Femur (tissue), 1 donor: ENCODE results near the gene NFE2L2.
"Not testable (repeated sequence)": the region's sequence is repeated elsewhere in the genome, so short reads cannot be mapped to it uniquely, and the experiment has no call there.

Experiments used
- DNase-seq: peaks from one replicate; pipeline ENCODE4 v3.0.0-alpha.2; 2017

Gene NFE2L2

GRCh38 chr2:177255227-177255601, 9.3 kb downstream of the NFE2L2 start:
- no peak for DNase-seq

- no peak for DNase-seq
Measured at GRCh38 chr2:177254433-177255226, 9.9 kb downstream of the NFE2L2 start.

GRCh38 chr2:177253704-177254103, 10.8 kb downstream of the NFE2L2 start:
- DNase-seq, result no peak

GRCh38 chr2:177252808-177253531, 11.6 kb downstream of the NFE2L2 start:
- no peak for DNase-seq

GRCh38 chr2:177251165-177251542, 13.4 kb downstream of the NFE2L2 start:
- no peak for DNase-seq

GRCh38 chr2:177250461-177250860, 14.1 kb downstream of the NFE2L2 start:
- no peak for DNase-seq

GRCh38 chr2:177249038-177249437, 15.5 kb downstream of the NFE2L2 start:
- no peak for DNase-seq

DNA sequence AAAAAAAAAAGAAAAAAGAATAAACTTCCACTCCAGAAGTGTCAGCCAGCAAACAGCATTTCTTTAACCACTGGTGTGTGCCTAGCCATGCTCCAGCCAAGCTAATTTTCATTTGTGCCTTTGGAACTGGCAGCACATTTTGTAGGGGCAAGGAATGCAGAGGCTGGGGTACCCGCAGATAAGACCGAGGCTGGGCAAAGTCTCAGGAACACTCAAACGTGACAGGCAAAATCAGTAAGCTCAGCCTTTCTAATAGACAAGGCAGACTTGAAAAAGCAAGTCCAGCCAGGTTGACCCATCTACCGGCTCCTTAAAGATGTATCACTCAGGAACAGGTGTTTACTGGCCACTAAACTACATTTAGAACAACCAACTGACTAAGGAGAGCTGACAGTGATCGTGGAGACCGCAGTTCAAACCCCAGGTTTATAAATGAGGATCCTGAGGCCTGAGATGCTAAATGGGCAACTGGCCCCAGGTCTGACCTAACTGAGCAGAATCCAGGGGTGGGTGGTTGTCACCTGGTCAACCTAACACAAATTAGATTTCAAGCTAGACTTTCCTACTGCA, 16.7 kb downstream of the NFE2L2 start:
- no peak for DNase-seq

- not testable (repeated sequence) for DNase-seq
Measured at GRCh38 chr2:177246523-177247030, 17.9 kb downstream of the NFE2L2 start.

GRCh38 chr2:177246000-177246399, 18.5 kb downstream of the NFE2L2 start:
- DNase-seq, result no peak

DNA sequence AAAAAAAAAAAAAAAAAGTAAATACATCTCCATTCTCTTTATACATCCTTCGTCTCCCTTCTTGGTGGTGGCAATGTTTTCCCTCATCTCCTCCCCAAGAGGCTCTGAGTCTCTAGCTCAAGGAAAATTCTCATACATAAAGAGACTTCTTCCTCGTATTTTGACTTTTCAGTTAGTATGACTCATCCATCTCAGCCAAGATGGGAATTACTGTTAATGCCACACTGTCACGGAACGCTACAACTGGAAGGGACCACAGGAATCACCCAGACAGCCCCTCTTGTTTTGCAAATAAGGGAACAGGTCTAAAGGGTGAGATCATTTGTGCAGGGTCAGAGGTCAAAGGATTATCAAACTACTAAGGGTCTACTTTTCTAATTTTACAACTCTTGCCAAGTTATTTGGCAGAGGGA, 19.5 kb downstream of the NFE2L2 start:
- DNase-seq, result no peak

- DNase-seq, result no peak
Measured at GRCh38 chr2:177244244-177244771, 20.2 kb downstream of the NFE2L2 start.

GRCh38 chr2:177243476-177243875, 21.1 kb downstream of the NFE2L2 start:
- no peak for DNase-seq

DNA sequence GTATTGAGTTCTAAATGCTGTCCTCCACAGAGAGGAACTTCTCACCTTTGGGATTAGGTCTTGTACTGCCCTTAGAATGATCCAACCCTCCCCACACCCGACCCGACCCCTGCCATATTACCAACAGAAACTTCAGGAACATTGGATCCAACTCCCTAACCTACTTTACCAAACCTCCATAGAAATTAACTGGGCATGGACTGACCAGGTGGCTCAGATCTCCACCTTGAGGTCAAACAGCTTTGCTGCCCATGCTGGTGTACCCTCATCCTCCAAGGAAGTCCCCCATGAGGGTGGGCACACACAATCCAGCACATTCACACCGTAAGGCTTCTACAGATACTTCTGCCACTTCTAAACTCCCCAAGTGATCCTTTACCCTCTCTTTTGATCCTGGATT, 21.5 kb downstream of the NFE2L2 start:
- no peak for DNase-seq

DNA sequence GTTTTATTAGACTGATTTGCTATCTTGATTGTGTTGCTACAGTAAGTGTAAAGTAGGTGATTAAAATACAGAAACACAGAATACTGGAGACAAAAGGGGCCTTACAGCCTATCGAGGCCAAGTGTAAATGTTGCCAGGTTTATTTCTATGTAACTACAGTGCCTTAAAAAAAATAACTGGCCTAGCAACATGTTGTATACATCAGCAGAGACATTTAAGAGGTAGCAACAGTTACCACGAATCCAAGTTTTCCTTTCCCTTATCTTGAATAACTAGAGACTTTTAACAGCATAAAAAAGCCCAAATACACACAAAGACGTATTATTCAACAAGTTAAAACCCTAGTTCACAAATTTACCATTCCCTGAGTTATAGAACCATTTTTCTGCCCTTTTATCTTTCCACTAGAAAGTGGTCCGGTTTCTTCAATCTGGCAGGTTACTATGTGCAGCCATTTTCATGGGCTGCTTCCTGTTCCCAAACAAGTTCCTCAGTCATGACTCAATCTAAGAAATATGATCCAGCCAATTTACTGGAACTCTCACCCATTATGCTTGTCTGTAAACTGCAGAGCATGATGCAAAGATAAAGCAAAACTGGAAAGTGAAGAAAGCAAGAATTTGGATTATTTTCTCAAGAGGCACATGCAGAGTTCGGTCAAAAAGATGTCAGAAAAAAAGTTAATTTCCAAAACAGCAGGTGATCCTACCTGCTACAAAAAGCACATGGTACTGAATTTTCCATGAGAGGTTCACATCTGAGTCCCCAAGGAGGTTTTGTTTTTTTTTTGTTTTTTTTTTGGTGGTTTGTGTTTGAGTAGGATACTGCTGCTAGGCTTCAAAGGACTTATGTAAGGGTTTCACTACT, 22.2 kb downstream of the NFE2L2 start:
- DNase-seq, result no peak

DNA sequence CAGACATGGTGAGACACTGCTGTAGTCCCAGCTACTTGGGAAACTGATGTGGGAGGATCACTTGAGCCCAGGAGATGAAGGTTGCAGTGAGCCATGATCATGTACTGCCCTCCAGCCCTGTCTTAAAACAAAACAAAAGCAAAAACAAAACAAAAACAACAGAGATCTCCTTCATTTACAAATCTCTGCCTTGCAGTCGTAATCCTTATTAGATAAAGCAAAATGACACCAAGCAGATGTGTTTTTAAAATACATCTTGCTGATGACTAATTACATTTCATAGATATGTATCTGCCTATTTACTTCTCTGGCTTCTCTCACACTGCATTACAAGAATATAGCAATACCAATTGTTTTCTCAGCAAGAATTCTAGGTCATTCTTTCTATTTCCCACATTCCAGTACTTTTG, 22.8 kb downstream of the NFE2L2 start:
- DNase-seq, result no peak

DNA sequence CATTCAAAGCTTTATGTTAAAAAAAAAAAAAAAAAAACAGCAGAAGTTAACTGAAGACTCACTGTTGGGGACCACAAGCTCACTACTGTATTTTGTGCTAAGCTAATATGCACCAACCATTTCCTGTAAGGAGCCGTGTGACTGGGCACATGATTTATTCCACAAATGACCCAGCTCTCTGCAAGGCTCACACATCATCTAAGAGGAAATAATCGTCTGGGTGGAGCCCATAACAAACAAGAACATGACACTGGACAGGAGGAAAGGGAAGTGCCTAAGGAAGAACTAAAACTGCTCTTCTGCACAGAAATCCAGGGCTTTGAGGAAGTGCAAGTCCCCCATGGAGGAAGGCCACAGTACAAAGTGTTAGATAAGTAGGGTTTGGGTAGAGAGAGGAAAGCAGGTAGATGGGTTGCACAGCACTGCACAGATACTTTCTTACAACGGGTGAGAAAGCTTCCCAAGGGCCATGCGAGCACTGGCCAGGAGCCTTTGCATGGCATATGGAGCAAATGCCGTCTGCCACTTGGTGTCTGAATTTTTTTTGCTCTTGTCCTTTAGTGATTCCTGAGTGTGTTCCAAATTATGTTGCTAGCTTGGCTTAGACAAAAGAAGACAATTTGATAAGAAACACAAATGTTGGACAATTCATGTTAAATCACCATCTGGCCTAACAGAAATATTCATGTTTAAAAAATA, 24.4 kb downstream of the NFE2L2 start:
- DNase-seq, result peak; percentile 61

GRCh38 chr2:177239053-177239452, 25.5 kb downstream of the NFE2L2 start:
- DNase-seq, result no peak

DNA sequence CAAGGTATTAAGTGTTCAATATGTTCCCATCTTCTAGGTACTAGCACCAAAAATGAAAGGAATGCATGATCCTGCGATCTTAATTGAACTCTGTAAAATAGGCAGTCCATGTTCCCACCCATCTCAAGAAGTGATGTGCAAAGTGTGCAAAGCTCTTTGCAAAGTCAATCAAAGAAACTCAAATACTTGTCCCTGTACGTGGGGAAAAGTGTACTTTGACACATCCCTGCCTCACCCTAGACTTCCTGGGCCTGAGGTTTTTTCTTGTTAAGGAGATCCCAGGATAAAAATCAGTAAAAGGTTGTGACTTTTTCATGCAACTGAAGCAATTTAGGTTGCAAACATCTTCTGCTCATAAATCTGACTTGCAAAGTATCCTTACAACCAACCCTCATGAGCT, 26.6 kb downstream of the NFE2L2 start:
- no peak for DNase-seq

- peak; percentile 48 for DNase-seq
Measured at GRCh38 chr2:177235855-177236437, 28.6 kb downstream of the NFE2L2 start.

GRCh38 chr2:177234267-177234666, 30.3 kb downstream of the NFE2L2 start:
- DNase-seq, result no peak
